GM12878 (cell line): ENCODE results near the gene MYO15A. TPM values are rescaled to one million over a fixed set of nuclear protein-coding genes. Genes with fewer than 3 reads are reported as not detected.
A peak's percentile ranks its signal among the peaks of the same experiment; 100 is the strongest.

Experiments used
- ATAC-seq: fragments of 200-7000 bp; cut with Tn5 transposase; 3 replicates; pipeline ENCODE4 v1.9.1; 2020; ENCODE audit warnings: mild to moderate bottlenecking, moderate library complexity
- Bru-seq: library from RNA; stranded (reverse); fragments of 400-500 nt; gene quantifications from one replicate; lab custom pipeline; 2021; lab: Mats Ljungman, UMichigan
- BruChase-seq, 2 experiments: library from RNA; stranded (reverse); fragments of 400-500 nt; gene quantifications; one replicate each; lab custom pipeline; 2021; lab: Mats Ljungman, UMichigan
- BruUV-seq: library from RNA; stranded (reverse); fragments of 400-500 nt; replicated peaks from 2 replicates; lab custom pipeline; 2021; lab: Mats Ljungman, UMichigan
- CTCF ChIA-PET: fragments of 300-600 bp; sonication (Branson Sonifier 250); formaldehyde crosslinking; extraction: SDS; loops from one replicate; lab custom pipeline; 2021; ENCODE audit warnings: inconsistent platforms; lab: Yijun Ruan, JAX
- POLR2A ChIA-PET: fragments of 350-600 bp; formaldehyde crosslinking; extraction: SDS; loops from one replicate; lab custom pipeline; 2021; ENCODE audit warnings: inconsistent platforms; lab: Charles Lee
- RAD21 ChIA-PET: fragments of 300-600 bp; sonication (Branson Sonifier 250); formaldehyde crosslinking; loops from one replicate; lab custom pipeline; 2023; ENCODE audit warnings: antibody characterized with exemption; ENCODE audit not compliant: unreplicated experiment; lab: Charles Lee
- SMC1A ChIA-PET: fragments of 300-600 bp; sonication (Branson Sonifier 250); formaldehyde crosslinking; loops from one replicate; lab custom pipeline; 2023; ENCODE audit not compliant: unreplicated experiment, uncharacterized antibody; lab: Charles Lee
- DNase-seq: peaks from one replicate; pipeline ENCODE4 v3.0.0-alpha.2; 2011; ENCODE audit warnings: low read depth, low spot score
- FAIRE-seq: peaks from 3 replicates; lab custom pipeline; 2011; peaks lifted over from hg19 to GRCh38; lab: Jason Lieb, UNC
- H2AFZ ChIP-seq: 2 replicates; pipeline ENCODE4 v1.6.0; 2011; ENCODE audit warnings: low read depth, low read length, control low read depth; ENCODE audit not compliant: control insufficient read depth
- H3K27ac ChIP-seq: 2 replicates; pipeline ENCODE4 v1.5.1; 2011; ENCODE audit warnings: control low read depth; ENCODE audit not compliant: control insufficient read depth, insufficient read depth
- H3K27me3 ChIP-seq, 2 experiments: replicated peaks in 1 of 2; 2 replicates each; pipeline versions ENCODE4 v1.6.0 to v1.6.1; 2011; ENCODE audit warnings: low read length in 1 of 2; ENCODE audit not compliant: control insufficient read depth in 2 of 2, insufficient read depth in 2 of 2
- H3K36me3 ChIP-seq, 2 experiments: 2 replicates each; pipeline ENCODE4 v1.5.1; 2011; ENCODE audit warnings: low read length in 1 of 2; ENCODE audit not compliant: control insufficient read depth in 2 of 2, insufficient read depth in 2 of 2
- H3K4me1 ChIP-seq: 2 replicates; pipeline ENCODE4 v1.6.1; 2011; ENCODE audit warnings: mild to moderate bottlenecking, low read length, moderate library complexity, mixed read lengths; ENCODE audit not compliant: control insufficient read depth, insufficient read depth
- H3K4me2 ChIP-seq: 2 replicates; pipeline ENCODE4 v1.6.0; 2011; ENCODE audit warnings: control low read depth; ENCODE audit not compliant: control insufficient read depth, insufficient read depth
- H3K4me3 ChIP-seq: fragments of 200-600 bp; sonication (generic); 2 replicates; pipeline ENCODE4 v1.5.1; 2016
- H3K79me2 ChIP-seq: 2 replicates; pipeline ENCODE4 v1.6.0; 2011; ENCODE audit warnings: low read length; ENCODE audit not compliant: control insufficient read depth, insufficient read depth
- H3K9ac ChIP-seq: 2 replicates; pipeline ENCODE4 v1.8.0; 2011; ENCODE audit warnings: low read length, control low read depth, mixed read lengths; ENCODE audit not compliant: control insufficient read depth, insufficient read depth
- H3K9me3 ChIP-seq: replicated peaks from 3 replicates; pipeline ENCODE4 v1.5.1; 2011; ENCODE audit warnings: mild to moderate bottlenecking, low read length; ENCODE audit not compliant: control insufficient read depth, insufficient read depth
- H4K20me1 ChIP-seq: 2 replicates; pipeline ENCODE4 v1.6.0; 2011; ENCODE audit not compliant: control insufficient read depth, insufficient read depth
- NBN ChIP-seq: fragments of 450-650 bp; IDR thresholded peaks from 2 replicates; pipeline ENCODE4 v1.6.1; 2016
- POLR2A ChIP-seq: IDR thresholded peaks from 2 replicates; pipeline ENCODE4 v1.6.1; 2011; ENCODE audit warnings: low read depth, mild to moderate bottlenecking, low read length
- WGBS: methylation state at CpG from one replicate; pipeline ENCODE4 v1.1.6; 2016; ENCODE audit warnings: low lambda C conversion rate; ENCODE audit not compliant: insufficient replicate concordance, insufficient coverage; ENCODE audit errors: missing lambda C conversion rate; 5-methylcytosine and 5-hydroxymethylcytosine counted together
- in situ Hi-C: fragments of 300-500 bp; cut with MboI; formaldehyde crosslinking; loops from 9 replicates; pipeline ENCODE4 v1.14.3; 2018; ENCODE audit warnings: mixed read lengths
- intact Hi-C: fragments of 100-400 bp; cut with micrococcal nuclease; formaldehyde crosslinking; loops from one replicate; pipeline ENCODE4 v1.14.2; 2022; ENCODE audit not compliant: unreplicated experiment
- long read RNA-seq, 2 experiments: library from polyadenylated mRNA; unstranded; transcript quantifications; one replicate each; pipeline ENCODE4 v2.0.0, GENCODE V29; 2019 to 2020
- polyA minus RNA-seq, 3 experiments: library from RNA; depleted of rRNA, polyadenylated mRNA; stranded (reverse); fragments of >200 nt; gene quantifications; 2 replicates each; pipeline ENCODE4 v1.2.3, GENCODE V29; 2011
- polyA plus RNA-seq, 11 experiments: library from polyadenylated mRNA; depleted of rRNA in 4 of 11; unstranded in 6 of 11; stranded (reverse) in 5 of 11; fragments of >200 nt; fragmentation: Nextera tagmentation in 4 of 11; fragmentation: Illumina TruSeq in 1 of 11; extraction: Ambion mirVana in 4 of 11; extraction: Trizol in 1 of 11; gene quantifications; 1 replicate in 1 of 11; 2 replicates in 10 of 11; pipeline versions ENCODE4 v1.2.1 to v1.2.3, GENCODE V29; 2011 to 2016; ENCODE audit warnings: inconsistent platforms in 2 of 11, missing spikeins in 2 of 11, low read depth in 1 of 11
- total RNA-seq, 4 experiments: library from RNA; depleted of rRNA in 3 of 4; stranded (reverse); fragments of >200 nt in 3 of 4; fragmentation: Illumina TruSeq in 1 of 4; extraction: Trizol in 1 of 4; gene quantifications; 2 replicates each; pipeline versions ENCODE4 v1.2.1 to v1.2.3, GENCODE V29; 2013 to 2021

MYO15A gene, protein sequence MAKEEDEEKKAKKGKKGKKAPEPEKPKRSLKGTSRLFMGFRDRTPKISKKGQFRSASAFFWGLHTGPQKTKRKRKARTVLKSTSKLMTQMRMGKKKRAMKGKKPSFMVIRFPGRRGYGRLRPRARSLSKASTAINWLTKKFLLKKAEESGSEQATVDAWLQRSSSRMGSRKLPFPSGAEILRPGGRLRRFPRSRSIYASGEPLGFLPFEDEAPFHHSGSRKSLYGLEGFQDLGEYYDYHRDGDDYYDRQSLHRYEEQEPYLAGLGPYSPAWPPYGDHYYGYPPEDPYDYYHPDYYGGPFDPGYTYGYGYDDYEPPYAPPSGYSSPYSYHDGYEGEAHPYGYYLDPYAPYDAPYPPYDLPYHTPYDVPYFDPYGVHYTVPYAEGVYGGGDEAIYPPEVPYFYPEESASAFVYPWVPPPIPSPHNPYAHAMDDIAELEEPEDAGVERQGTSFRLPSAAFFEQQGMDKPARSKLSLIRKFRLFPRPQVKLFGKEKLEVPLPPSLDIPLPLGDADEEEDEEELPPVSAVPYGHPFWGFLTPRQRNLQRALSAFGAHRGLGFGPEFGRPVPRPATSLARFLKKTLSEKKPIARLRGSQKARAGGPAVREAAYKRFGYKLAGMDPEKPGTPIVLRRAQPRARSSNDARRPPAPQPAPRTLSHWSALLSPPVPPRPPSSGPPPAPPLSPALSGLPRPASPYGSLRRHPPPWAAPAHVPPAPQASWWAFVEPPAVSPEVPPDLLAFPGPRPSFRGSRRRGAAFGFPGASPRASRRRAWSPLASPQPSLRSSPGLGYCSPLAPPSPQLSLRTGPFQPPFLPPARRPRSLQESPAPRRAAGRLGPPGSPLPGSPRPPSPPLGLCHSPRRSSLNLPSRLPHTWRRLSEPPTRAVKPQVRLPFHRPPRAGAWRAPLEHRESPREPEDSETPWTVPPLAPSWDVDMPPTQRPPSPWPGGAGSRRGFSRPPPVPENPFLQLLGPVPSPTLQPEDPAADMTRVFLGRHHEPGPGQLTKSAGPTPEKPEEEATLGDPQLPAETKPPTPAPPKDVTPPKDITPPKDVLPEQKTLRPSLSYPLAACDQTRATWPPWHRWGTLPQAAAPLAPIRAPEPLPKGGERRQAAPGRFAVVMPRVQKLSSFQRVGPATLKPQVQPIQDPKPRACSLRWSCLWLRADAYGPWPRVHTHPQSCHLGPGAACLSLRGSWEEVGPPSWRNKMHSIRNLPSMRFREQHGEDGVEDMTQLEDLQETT (N-terminal part only)
- 5.5 and 6.0 TPM in 2 replicates for total RNA-seq (2013; cell fraction: nucleolus; rRNA removed)
- 0.22 and 0.23 TPM in 2 replicates for total RNA-seq (2014; rRNA removed)
- 0.18 TPM in 1 of 2 replicates, not detected in the other for total RNA-seq (2014; rRNA removed; fragmentation: Illumina TruSeq; extraction: Trizol)
- 0.13 and 0.56 TPM in 2 replicates for total RNA-seq (2021)
- 1.0 TPM for polyA plus RNA-seq (2011; ENCODE audit: low read depth)
- 0.71 and 0.77 TPM in 2 replicates for polyA plus RNA-seq (2011; rRNA removed)
- polyA plus RNA-seq (2011; cell fraction: cytosol; rRNA removed): 0.70 and 0.94 TPM in 2 replicates
- 3.4 and 8.1 TPM in 2 replicates for polyA plus RNA-seq (2011; cell fraction: nucleus; rRNA removed)
- 1.6 and 2.1 TPM in 2 replicates for polyA plus RNA-seq (2012)
- polyA plus RNA-seq (2014; fragmentation: Illumina TruSeq; extraction: Trizol): 0.03 and 0.19 TPM in 2 replicates
- polyA plus RNA-seq (2014; fragmentation: Nextera tagmentation; extraction: Ambion mirVana): not detected
- polyA plus RNA-seq (2014; rRNA removed): 0.10 and 0.20 TPM in 2 replicates
- polyA plus RNA-seq (2016; fragmentation: Nextera tagmentation; extraction: Ambion mirVana): under 1 TPM in 1 of 2 experiments, not detected in 1; 0.03 TPM
- 0.29 and 1.5 TPM in 2 replicates for polyA minus RNA-seq (2011; rRNA and poly(A)+ RNA removed)
- not detected in 2 replicates for polyA minus RNA-seq (2011; cell fraction: cytosol; rRNA and poly(A)+ RNA removed)
- polyA minus RNA-seq (2011; cell fraction: nucleus; rRNA and poly(A)+ RNA removed): 1.7 and 2.9 TPM in 2 replicates
- percentile 31 among the genes with signal in this experiment for Bru-seq, nascent RNA
- percentile 27 among the genes with signal in this experiment for BruChase-seq, experiment 1, labeled RNA remaining after a 6-hour chase
- BruChase-seq, experiment 2, labeled RNA remaining after a 2-hour chase: percentile 25 among the genes with signal in this experiment
- long read RNA-seq, experiment 1: 0 reads
- long read RNA-seq, experiment 2: 0 reads

DNA sequence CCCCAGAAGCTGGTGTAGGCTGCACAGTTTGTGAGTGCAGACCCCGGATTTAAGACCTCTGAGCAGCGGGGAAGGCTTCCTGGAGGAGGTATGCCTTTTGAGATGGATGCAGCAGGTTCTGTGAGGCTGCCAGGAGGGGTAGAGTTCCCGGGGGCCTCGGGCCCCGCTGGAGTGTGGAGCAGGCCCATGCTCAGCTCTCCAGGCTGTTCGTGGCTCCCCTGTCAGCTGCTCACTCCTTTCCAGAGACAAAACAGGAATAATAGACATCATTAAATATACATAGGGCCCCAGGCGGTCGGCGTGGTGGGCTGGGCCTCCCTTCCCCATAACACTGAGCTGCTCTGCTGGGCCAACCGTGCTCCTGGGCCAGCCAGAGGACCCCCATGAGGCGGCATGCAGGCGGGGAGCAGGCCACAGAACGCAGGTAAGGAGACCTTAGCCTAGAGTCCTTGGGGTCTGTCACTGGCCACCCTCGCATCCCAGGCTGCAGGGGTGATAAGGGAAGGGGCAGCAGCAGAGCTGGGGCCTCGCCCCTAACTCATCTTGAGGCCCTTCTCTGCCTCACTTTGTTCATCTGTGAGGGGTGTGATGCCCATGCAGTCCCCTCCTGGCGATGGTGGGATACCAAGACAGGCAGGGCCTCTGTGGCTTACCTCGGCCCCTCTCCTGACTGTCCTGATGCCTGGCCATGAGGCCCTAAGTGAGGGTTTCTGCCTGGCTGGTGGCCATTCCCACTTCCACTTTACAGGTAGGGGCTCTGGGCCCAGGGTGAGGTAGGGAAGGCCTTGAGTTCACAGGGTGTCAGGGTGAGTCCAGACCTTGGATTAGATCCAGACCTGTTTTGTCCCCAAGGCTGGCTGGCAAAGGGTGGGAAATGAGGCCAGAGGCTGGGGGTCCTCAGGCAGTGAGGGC is at the start of gene MYO15A:
Gene MYO15A, plus strand, starts transcription at position 356 of the 912 bp plus-strand sequence. CDS start 10,045 bp downstream, outside the sequence.
- TF ChIP-seq POLR2A: peak; percentile 9; the same call in 1 of the 2 replicates
- TF ChIP-seq NBN: no peak
- Histone ChIP-seq H3K4me2 (no peak within 1 kb of the TSS), H3K79me2 (no peaks in the 10 kb centered on the region), H3K27ac (no peak within 1 kb of the TSS), H4K20me1 (no peaks in the 10 kb centered on the region), H3K36me3 (peaks cover 0 to 1% of the 10 kb centered on the region in 2 experiments; a peak in 3 of 4 replicates), H3K27me3 (no peaks in the 10 kb centered on the region), H3K9ac (no peak within 1 kb of the TSS), H3K9me3 (no peaks in the 10 kb centered on the region), H3K4me1 (no peaks in the 10 kb centered on the region), H2AFZ (no peak within 1 kb of the TSS), H3K4me3 (no peak within 1 kb of the TSS)
- ATAC-seq (no peak), DNase-seq (no peak), FAIRE-seq (no peak)
- no TSS peak for BruUV-seq
- ChIA-PET POLR2A (no interaction called here), SMC1A (no interaction called here), RAD21 (no interaction called here), CTCF (no interaction called here)
- intact Hi-C loops: no loop called here
- WGBS: 89% methylated on average over 17 of the region's 17 CpGs
- in situ Hi-C loops: no loop called here
